HepG2 (cell line): Measurements from ENCODE around the gene CPEB4. TPM values are rescaled to one million over a fixed set of nuclear protein-coding genes. Genes with fewer than 3 reads are reported as not detected.

Experiments used
- CCDC6 ChIP-seq: sonication (generic); formaldehyde crosslinking; IDR thresholded peaks from 2 replicates; pipeline ENCODE4 v1.8.1; 2022; ENCODE audit warnings: mild to moderate bottlenecking, missing genetic modification reagents, moderate library complexity
- IRF2 ChIP-seq: IDR thresholded peaks from 2 replicates; pipeline ENCODE4 v1.6.1; 2018; ENCODE audit warnings: missing genetic modification reagents, missing compliant biosample characterization
- KDM5B ChIP-seq: sonication (generic); formaldehyde crosslinking; IDR thresholded peaks from 2 replicates; pipeline ENCODE4 v1.4.0; 2020; ENCODE audit warnings: missing genetic modification reagents, mild to moderate bottlenecking, borderline replicate concordance
- MLLT10 ChIP-seq: sonication (generic); formaldehyde crosslinking; IDR thresholded peaks from 2 replicates; pipeline ENCODE4 v1.4.0; 2020; ENCODE audit warnings: missing genetic modification reagents
- MTA3 ChIP-seq: sonication (generic); formaldehyde crosslinking; IDR thresholded peaks from 2 replicates; pipeline ENCODE4 v1.4.0; 2020; ENCODE audit warnings: missing genetic modification reagents
- MXI1 ChIP-seq: IDR thresholded peaks from 3 replicates; pipeline ENCODE4 v1.6.1; 2012; ENCODE audit warnings: low read depth, low read length, inconsistent platforms, borderline replicate concordance
- PPARG ChIP-seq: conservative IDR thresholded peaks from 2 replicates; pipeline ENCODE4 v1.6.1; 2016; ENCODE audit warnings: missing biosample characterization, missing genetic modification reagents
- RBM39 ChIP-seq: fragments of 200-400 bp; formaldehyde crosslinking; IDR thresholded peaks from one replicate; pipeline ENCODE4 v1.6.1; 2018; ENCODE audit warnings: antibody characterized with exemption, mild to moderate bottlenecking, low read depth, low read length; ENCODE audit not compliant: poor library complexity, severe bottlenecking
- SALL1 ChIP-seq: sonication (generic); formaldehyde crosslinking; IDR thresholded peaks from 2 replicates; pipeline ENCODE4 v1.8.0; 2022; ENCODE audit warnings: mild to moderate bottlenecking, missing genetic modification reagents
- SIN3A ChIP-seq: IDR thresholded peaks from 2 replicates; pipeline ENCODE4 v1.6.1; 2011; ENCODE audit warnings: low read depth, mild to moderate bottlenecking, control low read depth, low read length, borderline replicate concordance
- SMAD9 ChIP-seq: sonication (generic); formaldehyde crosslinking; IDR thresholded peaks from 2 replicates; pipeline ENCODE4 v1.5.1; 2020; ENCODE audit warnings: mild to moderate bottlenecking, missing genetic modification reagents
- TP53 ChIP-seq: sonication (generic); formaldehyde crosslinking; conservative IDR thresholded peaks from 2 replicates; pipeline ENCODE4 v1.4.0; 2020; ENCODE audit warnings: missing genetic modification reagents
- ZNF34 ChIP-seq: sonication (generic); formaldehyde crosslinking; IDR thresholded peaks from 2 replicates; pipeline ENCODE4 v1.4.0; 2020; ENCODE audit warnings: mild to moderate bottlenecking, missing genetic modification reagents, borderline replicate concordance
- ZNF839 ChIP-seq: sonication (generic); formaldehyde crosslinking; IDR thresholded peaks from 2 replicates; pipeline ENCODE4 v1.4.0; 2020; ENCODE audit warnings: missing genetic modification reagents, mild to moderate bottlenecking, borderline replicate concordance
- ZNF850 ChIP-seq: sonication (generic); formaldehyde crosslinking; conservative IDR thresholded peaks from 2 replicates; pipeline ENCODE4 v1.9.0; 2021; ENCODE audit warnings: mild to moderate bottlenecking, missing genetic modification reagents
- ZSCAN20 ChIP-seq: sonication (generic); formaldehyde crosslinking; IDR thresholded peaks from 2 replicates; pipeline ENCODE4 v1.4.0; 2020; ENCODE audit warnings: missing genetic modification reagents, mild to moderate bottlenecking, borderline replicate concordance
- ZSCAN29 ChIP-seq: sonication (generic); formaldehyde crosslinking; conservative IDR thresholded peaks from 2 replicates; pipeline ENCODE4 v1.4.0; 2020; ENCODE audit warnings: mild to moderate bottlenecking, missing genetic modification reagents
- polyA plus RNA-seq, 8 experiments: library from polyadenylated mRNA; depleted of rRNA in 3 of 8; stranded (reverse) in 7 of 8; unstranded in 1 of 8; fragments of >200 nt; fragmentation: Illumina TruSeq in 4 of 8; extraction: Trizol in 4 of 8; gene quantifications; 2 replicates each; pipeline versions ENCODE4 v1.2.1 to v1.2.3, GENCODE V29; 2011 to 2016; ENCODE audit warnings: low read depth in 4 of 8, missing spikeins in 1 of 8, mixed read lengths in 1 of 8; ENCODE audit not compliant: insufficient read depth in 1 of 8
- total RNA-seq, 5 experiments: library from RNA; depleted of rRNA; stranded (reverse); fragments of >200 nt; fragmentation: Illumina TruSeq; extraction: Trizol; gene quantifications; 2 replicates each; pipeline ENCODE4 v1.2.3, GENCODE V29; 2016; ENCODE audit warnings: low read depth in 1 of 5
- TF ChIP-seq, protein P1 (sequence below): sonication (generic); formaldehyde crosslinking; IDR thresholded peaks from 2 replicates; pipeline ENCODE4 v1.4.0; 2020; ENCODE audit warnings: missing genetic modification reagents, mild to moderate bottlenecking, borderline replicate concordance
- TF ChIP-seq, protein P2 (sequence below): IDR thresholded peaks from 2 replicates; pipeline ENCODE4 v1.6.1; 2016; ENCODE audit warnings: missing genetic modification reagents, missing compliant biosample characterization
- TF ChIP-seq, protein P3 (sequence below): IDR thresholded peaks from 2 replicates; pipeline ENCODE4 v1.6.1; 2016; ENCODE audit warnings: missing biosample characterization, missing genetic modification reagents, low read depth

CPEB4 gene
- total and polyA plus RNA-seq, 2 of the 13 experiments (the other 11 are each of a cell fraction or from before 2014, with no cell fraction given) = 7.7 to 26.7 TPM

DNA sequence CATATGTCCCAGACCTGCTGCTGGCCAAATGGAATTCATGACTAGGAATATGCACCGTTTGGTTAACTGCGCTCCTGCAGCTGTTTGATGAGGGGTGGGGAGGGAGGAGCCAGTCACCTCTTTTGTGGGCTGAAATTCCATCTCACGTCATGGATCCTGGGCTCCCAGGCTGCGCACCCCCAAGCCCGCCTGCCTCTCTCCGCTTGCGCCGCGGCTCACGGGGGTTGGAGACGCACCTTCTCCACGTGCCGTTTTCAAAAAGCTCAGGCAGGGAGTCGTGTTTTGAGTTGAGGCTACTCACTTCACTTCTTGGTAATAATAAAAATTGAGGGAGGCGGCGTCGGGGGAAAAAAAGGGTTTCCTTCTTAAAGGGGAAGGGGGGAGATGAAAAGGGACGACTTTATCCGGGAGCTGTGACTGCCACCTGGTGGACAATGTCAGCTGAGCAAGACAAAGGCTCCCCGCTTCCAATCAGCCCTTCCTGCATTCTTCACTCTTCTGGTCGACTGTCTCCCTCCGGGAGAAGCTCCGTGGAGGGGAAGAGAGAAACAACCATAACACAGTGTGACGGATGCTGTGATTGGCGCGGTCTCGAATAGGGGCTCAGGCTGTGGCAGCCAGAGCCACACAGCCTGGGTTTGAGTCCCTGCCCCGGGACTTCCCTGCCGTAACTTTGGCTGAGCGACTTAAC lies 84.9 kb downstream of the CPEB4 start (continued):
- no peak; the same call in 1 of the 2 replicates for TF ChIP-seq IRF2 (CRISPR knock-in tag)
- TF ChIP-seq KDM5B (CRISPR knock-in tag) = no peak
- no peak for TF ChIP-seq ZSCAN29 (CRISPR knock-in tag)
- TF ChIP-seq ZNF34 (CRISPR knock-in tag) = no peak
- TF ChIP-seq PPARG (CRISPR knock-in tag) = no peak
- no peak for TF ChIP-seq SIN3A
- TF ChIP-seq MXI1 = no peak
- no peak for TF ChIP-seq ZSCAN20 (CRISPR knock-in tag)
- TF ChIP-seq, protein P1, sequence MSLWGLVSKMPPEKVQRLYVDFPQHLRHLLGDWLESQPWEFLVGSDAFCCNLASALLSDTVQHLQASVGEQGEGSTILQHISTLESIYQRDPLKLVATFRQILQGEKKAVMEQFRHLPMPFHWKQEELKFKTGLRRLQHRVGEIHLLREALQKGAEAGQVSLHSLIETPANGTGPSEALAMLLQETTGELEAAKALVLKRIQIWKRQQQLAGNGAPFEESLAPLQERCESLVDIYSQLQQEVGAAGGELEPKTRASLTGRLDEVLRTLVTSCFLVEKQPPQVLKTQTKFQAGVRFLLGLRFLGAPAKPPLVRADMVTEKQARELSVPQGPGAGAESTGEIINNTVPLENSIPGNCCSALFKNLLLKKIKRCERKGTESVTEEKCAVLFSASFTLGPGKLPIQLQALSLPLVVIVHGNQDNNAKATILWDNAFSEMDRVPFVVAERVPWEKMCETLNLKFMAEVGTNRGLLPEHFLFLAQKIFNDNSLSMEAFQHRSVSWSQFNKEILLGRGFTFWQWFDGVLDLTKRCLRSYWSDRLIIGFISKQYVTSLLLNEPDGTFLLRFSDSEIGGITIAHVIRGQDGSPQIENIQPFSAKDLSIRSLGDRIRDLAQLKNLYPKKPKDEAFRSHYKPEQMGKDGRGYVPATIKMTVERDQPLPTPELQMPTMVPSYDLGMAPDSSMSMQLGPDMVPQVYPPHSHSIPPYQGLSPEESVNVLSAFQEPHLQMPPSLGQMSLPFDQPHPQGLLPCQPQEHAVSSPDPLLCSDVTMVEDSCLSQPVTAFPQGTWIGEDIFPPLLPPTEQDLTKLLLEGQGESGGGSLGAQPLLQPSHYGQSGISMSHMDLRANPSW (CRISPR knock-in tag) = no peak
- no peak for TF ChIP-seq TP53 (CRISPR knock-in tag)
- no peak for TF ChIP-seq MTA3 (CRISPR knock-in tag)
- TF ChIP-seq, protein P2, sequence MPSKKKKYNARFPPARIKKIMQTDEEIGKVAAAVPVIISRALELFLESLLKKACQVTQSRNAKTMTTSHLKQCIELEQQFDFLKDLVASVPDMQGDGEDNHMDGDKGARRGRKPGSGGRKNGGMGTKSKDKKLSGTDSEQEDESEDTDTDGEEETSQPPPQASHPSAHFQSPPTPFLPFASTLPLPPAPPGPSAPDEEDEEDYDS (CRISPR knock-in tag) = no peak
- no peak for TF ChIP-seq ZNF839 (CRISPR knock-in tag)
- TF ChIP-seq SALL1 = peak; percentile 52
- no peak for TF ChIP-seq CCDC6
- TF ChIP-seq RBM39 = no peak
- TF ChIP-seq ZNF850 (CRISPR knock-in tag) = no peak
- no peak for TF ChIP-seq SMAD9 (CRISPR knock-in tag)
- TF ChIP-seq, protein P3, sequence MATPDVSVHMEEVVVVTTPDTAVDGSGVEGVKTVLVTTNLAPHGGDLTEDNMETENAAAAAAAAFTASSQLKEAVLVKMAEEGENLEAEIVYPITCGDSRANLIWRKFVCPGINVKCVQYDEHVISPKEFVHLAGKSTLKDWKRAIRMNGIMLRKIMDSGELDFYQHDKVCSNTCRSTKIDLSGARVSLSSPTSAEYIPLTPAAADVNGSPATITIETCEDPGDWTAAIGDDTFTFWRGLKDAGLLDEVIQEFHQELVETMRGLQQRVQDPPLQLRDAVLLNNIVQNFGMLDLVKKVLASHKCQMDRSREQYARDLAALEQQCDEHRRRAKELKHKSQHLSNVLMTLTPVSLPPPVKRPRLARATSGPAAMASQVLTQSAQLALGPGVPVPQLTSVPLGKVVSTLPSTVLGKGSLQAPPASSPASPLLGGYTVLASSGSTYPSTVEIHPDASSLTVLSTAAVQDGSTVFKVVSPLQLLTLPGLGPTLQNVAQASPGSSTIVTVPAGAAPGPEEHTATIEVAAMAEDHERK = no peak
- TF ChIP-seq MLLT10 = no peak
